IPS-11a (cell line): ENCODE measurements around the gene CACNA1C.

ENCODE experiments used
- H3K4me3 ChIP-seq: one replicate; pipeline ENCODE4 v1.5.1; 2013; ENCODE audit warnings: low read depth, low read length, control low read depth

The CACNA1C gene

GRCh38 chr12:2166696-2167095 lies 113.9 kb downstream of the CACNA1C start:
- no peak overlapping the region for H3K4me3 ChIP-seq

GRCh38 chr12:2167231-2167630 lies 114.4 kb downstream of the CACNA1C start:
- no peak overlapping the region for H3K4me3 ChIP-seq

- H3K4me3 ChIP-seq = no peak overlapping the region
These were observed 116.0 kb downstream of the CACNA1C start for GRCh38 chr12:2168808-2169207.

- H3K4me3 ChIP-seq = no peak overlapping the region
These were observed 116.7 kb downstream of the CACNA1C start for GRCh38 chr12:2169489-2169888.

DNA sequence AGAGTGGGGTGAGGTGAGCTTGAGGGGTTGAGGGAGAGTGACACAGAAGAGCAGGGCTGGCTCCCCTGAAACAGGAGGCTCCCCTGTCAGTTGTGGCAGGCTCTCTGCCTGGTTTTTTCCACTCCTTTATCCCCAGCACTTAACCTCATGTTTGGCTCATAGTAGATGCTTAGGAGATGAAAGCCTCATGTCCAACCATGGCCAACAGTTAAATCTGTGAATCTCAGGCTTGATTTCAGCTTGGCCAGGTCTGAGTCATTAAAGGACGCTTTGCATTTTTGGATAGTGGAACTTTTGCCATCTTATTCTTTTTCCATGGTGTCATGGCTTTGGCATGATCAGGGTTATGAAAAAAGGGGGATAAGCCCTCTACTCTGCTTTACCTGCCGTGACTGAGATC lies 117.2 kb downstream of the CACNA1C start:
- no peak overlapping the region for H3K4me3 ChIP-seq

GRCh38 chr12:2170376-2170775 lies 117.6 kb downstream of the CACNA1C start:
- H3K4me3 ChIP-seq = no peak overlapping the region

- no peak overlapping the region for H3K4me3 ChIP-seq
These were observed 119.1 kb downstream of the CACNA1C start for GRCh38 chr12:2171672-2172426.

- no peak overlapping the region for H3K4me3 ChIP-seq
These were observed 119.9 kb downstream of the CACNA1C start for GRCh38 chr12:2172491-2173214.

DNA sequence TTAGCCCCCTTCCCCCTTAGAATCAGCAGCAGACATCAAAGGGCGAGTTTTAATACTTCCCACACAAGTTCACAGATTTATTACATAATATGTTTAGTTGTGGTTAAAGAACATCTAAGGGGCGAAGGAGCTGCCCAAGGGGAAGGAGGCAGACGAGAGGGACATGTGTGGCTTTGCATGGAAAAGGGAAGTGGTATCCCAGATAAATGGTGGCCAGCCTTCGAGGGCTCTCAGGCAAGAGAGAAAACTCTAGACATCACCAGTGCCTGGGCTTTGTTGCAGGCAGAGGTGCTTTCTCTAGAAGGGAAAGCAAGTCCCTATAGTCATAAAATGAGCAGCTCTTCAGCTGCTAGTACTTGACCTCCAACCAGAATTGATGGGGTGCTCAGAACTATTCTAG lies 121.2 kb downstream of the CACNA1C start:
- no peak overlapping the region for H3K4me3 ChIP-seq

DNA sequence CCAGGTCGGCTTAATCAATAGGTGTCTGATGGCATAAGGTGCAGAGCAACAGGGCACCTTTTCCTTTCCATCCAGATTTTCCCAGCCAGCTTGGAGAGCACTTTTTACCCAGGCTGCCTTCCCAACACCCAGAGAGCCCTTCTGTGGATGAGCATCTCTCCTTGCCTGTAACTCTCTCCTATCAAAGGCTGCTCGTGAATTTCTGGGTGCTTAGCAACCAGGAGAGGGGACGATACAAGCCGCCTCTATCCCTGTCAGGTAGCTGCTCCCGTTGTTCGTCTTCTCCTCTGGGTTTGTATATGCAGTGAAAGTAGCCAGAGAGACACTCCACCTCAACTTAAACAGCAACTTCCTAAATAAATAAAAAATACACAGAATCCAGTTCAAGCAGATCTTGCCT lies 124.2 kb downstream of the CACNA1C start:
- H3K4me3 ChIP-seq = no peak overlapping the region

DNA sequence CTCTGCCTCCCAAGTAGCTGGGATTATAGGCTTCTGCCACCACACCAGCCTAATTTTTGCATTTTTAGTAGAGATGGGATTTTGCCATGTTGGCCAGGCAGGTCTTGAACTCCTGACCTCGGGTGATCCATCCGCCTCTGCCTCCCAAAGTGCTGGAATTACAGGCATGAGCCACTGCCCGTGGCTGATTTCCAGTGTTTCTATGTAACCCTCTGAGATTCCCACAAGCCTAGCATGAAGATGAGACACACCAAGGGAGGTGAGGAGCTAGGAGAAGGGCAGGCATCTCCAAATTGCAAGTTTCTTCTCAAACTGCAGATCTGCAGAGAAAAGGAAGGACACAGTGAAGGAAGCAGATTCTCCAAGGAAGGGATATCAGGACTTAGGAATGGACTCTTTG lies 125.0 kb downstream of the CACNA1C start:
- H3K4me3 ChIP-seq = no peak overlapping the region

- H3K4me3 ChIP-seq = no peak overlapping the region
These were observed 126.3 kb downstream of the CACNA1C start for GRCh38 chr12:2179058-2179457.

DNA sequence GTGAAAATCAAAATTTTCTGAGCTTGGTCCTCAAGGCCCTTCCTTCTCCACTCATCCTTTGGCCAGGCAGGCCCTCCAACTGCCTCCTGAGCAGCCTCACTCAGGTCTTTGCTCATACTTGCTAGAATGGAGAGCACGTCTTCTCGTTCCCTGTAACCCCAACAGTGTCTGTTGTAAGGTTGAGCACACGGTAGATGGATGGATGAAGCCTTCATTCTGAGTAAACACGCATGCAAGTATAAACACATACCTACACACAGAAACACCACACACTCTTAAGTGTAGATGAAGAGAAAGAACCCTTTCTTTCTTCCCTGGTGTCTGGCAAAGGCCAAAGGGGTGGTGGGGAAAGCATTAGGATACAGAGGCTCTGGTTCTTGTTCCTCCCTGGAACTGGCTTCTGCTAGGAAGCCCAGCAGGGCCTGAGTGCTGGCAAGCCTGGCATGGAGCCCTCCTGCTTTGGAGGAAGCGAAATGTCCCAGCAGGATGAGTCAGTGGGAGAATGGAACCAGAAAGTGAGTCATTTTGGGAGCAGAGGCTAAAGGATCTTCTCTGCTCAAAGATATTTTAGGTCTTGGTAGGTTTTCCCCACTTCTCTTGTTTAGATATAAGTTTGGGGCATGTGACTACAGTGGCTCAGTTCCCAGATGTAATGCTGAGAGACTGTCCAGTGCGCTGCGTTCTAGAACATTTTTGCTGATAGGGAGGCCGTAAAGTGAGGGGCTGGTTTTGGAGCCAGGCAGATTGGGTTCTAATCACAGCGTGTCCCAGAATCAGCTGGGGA lies 127.4 kb downstream of the CACNA1C start:
- H3K4me3 ChIP-seq = no peak overlapping the region

DNA sequence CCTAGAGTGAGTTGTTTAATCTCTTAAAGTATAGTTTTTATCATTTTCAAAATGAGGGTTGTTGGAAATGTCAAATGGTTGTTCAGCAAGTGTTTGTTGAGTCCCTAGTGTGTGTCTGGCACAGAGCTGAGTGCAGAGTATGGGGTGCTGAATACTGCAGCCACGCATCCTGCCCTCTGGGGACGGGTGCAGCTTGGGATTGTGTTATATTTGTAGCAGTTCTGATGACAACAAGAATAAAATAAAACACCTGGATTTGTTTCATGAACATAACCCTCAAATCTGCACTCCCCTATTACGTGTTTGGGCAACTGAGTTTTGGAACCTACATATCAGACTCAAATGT lies 127.9 kb downstream of the CACNA1C start:
- H3K4me3 ChIP-seq = no peak overlapping the region

- no peak overlapping the region for H3K4me3 ChIP-seq
These were observed 131.1 kb downstream of the CACNA1C start for GRCh38 chr12:2183556-2184541.

GRCh38 chr12:2185751-2186341 lies 133.1 kb downstream of the CACNA1C start:
- H3K4me3 ChIP-seq = no peak overlapping the region

DNA sequence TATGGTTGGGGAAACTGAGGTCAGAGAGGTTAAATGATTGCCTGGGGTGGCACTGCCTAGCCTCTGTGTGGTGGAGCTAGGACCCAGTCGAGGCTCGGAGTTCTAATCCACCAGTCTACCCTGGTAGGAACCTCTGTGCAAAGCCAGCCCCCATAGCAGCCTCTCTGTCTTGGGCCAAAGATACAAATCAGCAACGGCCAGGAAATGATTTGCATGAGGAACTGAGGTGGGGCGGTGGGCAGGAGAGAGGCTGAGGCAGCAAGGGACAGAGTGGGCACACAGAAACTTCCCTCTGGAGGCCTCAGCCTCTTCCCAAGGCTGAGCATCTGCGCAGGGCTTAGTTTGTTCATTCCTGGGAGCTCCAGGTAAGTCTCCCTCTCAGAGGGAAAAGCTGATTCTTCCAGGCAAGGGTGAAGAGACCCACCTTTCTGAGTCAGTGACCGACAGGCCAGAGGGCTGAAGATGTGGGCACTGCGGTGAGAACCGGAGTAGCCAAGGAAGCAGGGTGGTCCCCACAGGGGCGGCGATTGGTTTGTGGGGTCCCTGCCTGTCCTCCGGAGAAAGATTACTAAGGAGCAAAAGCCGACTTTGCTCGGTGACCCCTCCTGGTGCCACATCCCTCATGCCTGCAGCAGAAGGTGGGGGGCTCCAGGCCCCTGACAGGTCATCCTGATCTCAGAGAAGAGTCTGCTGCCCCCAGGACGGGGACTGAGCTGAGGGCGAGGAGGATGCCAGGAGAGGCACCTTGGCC lies 134.6 kb downstream of the CACNA1C start:
- H3K4me3 ChIP-seq = no peak overlapping the region

- no peak overlapping the region for H3K4me3 ChIP-seq
These were observed 137.3 kb downstream of the CACNA1C start for GRCh38 chr12:2190085-2190484.

DNA sequence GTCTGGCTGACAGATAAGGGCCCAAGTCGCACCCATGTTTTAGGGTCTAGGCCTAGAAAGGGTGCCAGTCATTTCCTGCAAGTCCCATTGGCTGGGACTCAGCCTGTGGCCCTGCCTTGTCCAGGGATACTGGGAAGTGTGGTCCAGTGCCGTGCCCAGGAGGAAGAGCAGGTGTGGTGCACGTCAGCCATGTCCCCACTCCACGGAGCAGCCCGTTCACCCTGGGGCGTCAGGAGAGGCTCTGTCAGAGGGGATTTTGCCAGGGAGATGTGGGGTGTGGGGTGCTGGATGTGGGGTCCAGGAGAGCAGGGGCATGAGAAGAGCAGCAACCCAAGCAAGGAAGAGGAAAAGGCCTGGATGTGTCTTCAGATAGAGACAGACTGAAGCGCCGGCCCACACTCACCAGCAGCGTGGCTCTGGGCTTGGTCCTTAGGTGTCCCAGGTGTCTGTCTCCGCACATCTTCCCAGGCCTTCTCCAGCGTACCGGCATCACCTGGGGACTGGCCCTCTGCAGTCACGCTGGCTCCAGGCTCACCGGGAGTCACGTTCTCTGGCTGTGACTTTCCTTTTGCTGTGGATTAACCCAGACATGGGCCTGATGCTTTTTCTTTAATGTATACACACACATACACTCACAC lies 138.2 kb downstream of the CACNA1C start:
- no peak overlapping the region for H3K4me3 ChIP-seq
